Endothelial cell of umbilical vein (primary cell): ENCODE measurements around the gene CGA.

ENCODE experiments used
- EZH2 ChIP-seq: IDR thresholded peaks from 2 replicates; pipeline ENCODE4 v1.6.1; 2012; ENCODE audit warnings: borderline replicate concordance, low read depth, mild to moderate bottlenecking, moderate library complexity, low read length, inconsistent platforms; ENCODE audit not compliant: severe bottlenecking
- FOS ChIP-seq: IDR thresholded peaks from 2 replicates; pipeline ENCODE4 v1.6.1; 2011; ENCODE audit warnings: mild to moderate bottlenecking, low read length, moderate library complexity, borderline replicate concordance; ENCODE audit not compliant: insufficient read depth
- POLR2A ChIP-seq: IDR thresholded peaks from 2 replicates; pipeline ENCODE4 v1.6.1; 2012; ENCODE audit warnings: low read depth, mild to moderate bottlenecking, control low read depth, low read length
- POLR2AphosphoS5 ChIP-seq: IDR thresholded peaks from 2 replicates; pipeline ENCODE4 v1.6.1; 2012; ENCODE audit warnings: low read depth, mild to moderate bottlenecking, control low read depth, low read length, moderate library complexity; ENCODE audit not compliant: insufficient read depth
- TF ChIP-seq, protein P1 (sequence below), 2 donors: IDR thresholded peaks; 1 replicate in 1 of 2; 2 replicates in 1 of 2; pipeline ENCODE4 v1.5.1; 2011; ENCODE audit warnings: low read length in 2 of 2, mild to moderate bottlenecking in 2 of 2, moderate library complexity in 2 of 2, control low read depth in 1 of 2, inconsistent platforms in 1 of 2, low read depth in 1 of 2; ENCODE audit not compliant: insufficient read depth in 1 of 2; ENCODE audit errors: extremely low read depth in 1 of 2

DNA sequence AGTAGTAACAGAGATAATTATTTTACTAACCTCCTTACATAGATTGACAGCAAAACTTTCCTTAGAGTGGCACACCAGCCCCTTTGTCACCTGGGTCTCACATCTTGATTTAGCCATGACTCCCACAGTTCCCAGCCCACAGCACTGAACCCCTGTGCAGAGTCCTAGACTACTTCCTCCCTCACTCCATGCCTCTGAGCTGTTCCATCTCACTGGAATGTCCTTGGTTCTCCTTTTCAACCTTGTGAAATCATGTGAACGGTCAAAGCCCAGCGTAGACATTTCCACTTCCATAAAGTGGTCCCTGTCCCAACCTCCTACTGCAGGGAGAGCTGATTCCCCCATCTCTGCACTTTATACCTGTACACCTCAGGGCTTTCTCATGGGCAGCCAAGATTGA is 19.7 kb downstream of the CGA start:
- TF ChIP-seq, protein P1, sequence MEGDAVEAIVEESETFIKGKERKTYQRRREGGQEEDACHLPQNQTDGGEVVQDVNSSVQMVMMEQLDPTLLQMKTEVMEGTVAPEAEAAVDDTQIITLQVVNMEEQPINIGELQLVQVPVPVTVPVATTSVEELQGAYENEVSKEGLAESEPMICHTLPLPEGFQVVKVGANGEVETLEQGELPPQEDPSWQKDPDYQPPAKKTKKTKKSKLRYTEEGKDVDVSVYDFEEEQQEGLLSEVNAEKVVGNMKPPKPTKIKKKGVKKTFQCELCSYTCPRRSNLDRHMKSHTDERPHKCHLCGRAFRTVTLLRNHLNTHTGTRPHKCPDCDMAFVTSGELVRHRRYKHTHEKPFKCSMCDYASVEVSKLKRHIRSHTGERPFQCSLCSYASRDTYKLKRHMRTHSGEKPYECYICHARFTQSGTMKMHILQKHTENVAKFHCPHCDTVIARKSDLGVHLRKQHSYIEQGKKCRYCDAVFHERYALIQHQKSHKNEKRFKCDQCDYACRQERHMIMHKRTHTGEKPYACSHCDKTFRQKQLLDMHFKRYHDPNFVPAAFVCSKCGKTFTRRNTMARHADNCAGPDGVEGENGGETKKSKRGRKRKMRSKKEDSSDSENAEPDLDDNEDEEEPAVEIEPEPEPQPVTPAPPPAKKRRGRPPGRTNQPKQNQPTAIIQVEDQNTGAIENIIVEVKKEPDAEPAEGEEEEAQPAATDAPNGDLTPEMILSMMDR (IDR thresholded peaks at IDR 0.05; ENCODE audit: extremely low read depth in 1 of 2, insufficient read depth in 1 of 2, low read depth in 1 of 2, low read length in 2 of 2) = no peak
- TF ChIP-seq POLR2A = no peak
- no peak for TF ChIP-seq EZH2
- TF ChIP-seq POLR2AphosphoS5 = no peak
- no peak for TF ChIP-seq FOS
